HG03575 (cell line): Measurements from ENCODE around the gene PLA2G1B.
A peak's percentile ranks its signal among the peaks of the same experiment; 100 is the strongest.
"Not testable (repeated sequence)": the region's sequence is repeated elsewhere in the genome, so short reads cannot be mapped to it uniquely, and the experiment has no call there.

Experiments
- ATAC-seq: cut with Tn5 transposase; IDR thresholded peaks from one replicate; pipeline ENCODE4 v1.9.1; 2021; ENCODE audit not compliant: unreplicated experiment, insufficient number of reproducible peaks, low FRiP score; ENCODE audit errors: extremely low read depth

Gene PLA2G1B

DNA sequence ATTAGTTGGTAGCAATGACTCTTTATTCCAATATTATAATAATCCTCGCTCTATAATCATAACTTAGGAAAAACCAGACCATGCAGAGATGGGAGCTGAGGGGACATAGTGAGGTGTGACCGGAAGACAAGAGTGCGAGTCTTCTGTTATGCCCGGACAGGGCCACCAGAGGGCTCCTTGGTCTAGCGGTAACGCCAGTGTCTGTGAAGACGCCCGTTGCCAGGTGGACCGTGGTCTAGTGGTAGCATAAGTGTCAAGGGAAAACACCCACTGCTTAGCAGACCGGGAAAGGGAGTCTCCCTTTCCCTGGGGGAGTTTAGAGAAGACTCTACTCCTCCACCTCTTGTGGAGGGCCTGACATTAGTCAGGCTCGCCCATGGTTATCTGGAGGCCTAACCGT is 7.9 kb upstream of the PLA2G1B start:
- ATAC-seq: not testable (repeated sequence)

GRCh38 chr12:120332523-120332922 is 4.9 kb upstream of the PLA2G1B start:
- no peak for ATAC-seq

- no peak for ATAC-seq
These were observed 4.5 kb upstream of the PLA2G1B start for GRCh38 chr12:120332041-120332440.

- no peak for ATAC-seq
These were observed 3.8 kb upstream of the PLA2G1B start for GRCh38 chr12:120331390-120331789.

DNA sequence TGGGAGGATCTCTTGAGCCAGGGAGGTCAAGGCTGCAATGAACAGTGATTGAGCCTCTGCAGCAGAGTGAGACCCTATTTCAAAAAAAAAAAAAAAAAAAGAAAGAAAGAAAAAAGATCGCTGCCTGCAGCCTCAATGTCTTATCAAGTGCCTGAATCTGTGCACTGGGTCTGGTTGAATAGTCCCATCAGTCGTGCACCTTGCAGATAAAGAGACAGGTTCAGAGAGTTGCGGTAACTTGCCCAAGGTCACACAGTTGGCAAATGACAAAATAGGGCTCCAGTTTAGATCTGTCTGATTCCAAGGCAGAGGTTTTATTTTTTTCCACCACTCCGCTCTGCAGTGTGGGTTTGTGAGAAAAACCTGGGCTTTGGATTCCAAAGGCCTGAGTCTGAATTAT is 649 bp upstream of the PLA2G1B start:
- ATAC-seq: no peak

DNA sequence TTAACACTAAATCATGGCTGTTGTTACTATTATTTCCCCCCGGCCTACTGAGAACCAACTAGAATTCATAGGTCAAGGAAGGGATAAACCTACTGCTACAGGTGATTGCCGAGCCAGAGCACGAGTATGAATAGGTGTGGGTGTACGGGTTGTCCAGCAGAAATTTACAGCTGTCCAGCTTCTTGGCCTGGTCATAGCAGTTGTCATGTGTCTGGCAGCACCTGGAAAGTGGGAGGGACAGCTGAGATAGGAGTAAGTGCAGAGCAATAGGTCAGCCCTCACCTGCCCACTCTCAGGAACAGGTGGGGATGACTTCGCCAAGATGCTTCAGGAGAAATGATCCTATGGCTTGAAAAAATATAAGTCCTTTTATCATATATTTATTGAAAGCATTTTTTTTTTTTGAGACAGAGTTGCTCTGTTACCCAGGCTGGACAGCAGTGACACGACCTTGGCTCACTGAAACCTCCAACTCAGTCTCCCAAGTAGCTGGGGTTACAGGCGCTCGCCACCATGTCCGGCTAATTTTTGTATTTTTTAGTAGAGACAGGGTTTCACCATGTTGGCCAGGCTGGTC is 2.6 kb downstream of the PLA2G1B start:
- ATAC-seq: no peak

DNA sequence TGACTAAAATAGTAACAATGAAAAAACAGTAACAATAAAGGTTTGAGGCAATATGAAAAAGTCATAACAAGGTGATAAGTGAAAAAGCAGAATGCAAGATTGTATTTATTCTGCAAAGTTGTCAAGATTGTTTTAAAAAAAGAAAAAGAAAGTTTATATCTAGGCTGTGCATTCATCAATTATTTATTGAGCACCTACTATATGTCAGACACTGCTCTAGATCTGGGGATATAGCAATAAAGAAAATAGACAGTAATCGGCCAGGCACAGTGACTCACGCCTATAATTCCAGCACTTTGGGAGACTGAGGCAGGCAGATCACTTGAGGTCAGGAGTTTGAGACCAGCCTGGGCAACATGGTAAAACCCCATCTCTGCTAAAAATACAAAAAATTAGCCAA is 3.8 kb downstream of the PLA2G1B start:
- no peak for ATAC-seq

DNA sequence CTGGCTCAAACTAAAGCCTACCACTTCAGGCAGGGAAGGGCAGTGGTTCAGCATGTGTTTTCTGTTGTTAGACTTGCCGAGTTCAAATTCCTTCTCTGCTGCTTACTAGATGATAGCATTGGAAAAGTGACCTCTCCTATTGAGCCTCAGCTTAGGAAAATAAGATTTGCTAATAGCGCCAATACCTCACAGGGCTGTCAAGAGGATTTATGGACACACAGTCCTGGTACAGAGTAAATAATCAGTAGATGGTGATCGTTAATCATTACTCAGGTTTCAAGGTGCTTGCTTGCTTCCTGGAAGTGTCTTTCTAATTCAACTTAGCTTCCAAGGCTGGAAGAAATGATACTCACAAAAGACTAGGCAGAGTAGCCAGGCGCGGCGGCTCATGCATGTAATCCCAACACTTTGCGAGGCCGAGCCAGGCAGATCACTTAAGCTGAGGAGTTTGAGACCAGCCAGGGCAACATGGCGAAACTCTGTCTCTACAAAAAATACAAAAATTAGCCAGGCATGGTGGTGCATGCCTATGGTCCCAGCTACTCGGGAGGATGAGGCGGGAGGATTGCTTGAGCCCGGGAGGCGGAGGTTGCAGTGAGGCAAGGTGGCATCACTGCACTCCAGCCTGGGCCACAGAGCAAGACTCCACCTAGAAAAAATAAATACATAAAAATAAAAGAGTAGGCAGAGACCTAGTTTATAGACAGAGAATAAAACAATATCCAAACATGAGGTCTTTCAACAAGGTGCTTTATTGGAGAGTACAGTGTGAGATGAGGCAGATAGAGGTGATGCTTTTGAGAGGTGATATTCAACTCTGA is 6.0 kb downstream of the PLA2G1B start:
- ATAC-seq: no peak

DNA sequence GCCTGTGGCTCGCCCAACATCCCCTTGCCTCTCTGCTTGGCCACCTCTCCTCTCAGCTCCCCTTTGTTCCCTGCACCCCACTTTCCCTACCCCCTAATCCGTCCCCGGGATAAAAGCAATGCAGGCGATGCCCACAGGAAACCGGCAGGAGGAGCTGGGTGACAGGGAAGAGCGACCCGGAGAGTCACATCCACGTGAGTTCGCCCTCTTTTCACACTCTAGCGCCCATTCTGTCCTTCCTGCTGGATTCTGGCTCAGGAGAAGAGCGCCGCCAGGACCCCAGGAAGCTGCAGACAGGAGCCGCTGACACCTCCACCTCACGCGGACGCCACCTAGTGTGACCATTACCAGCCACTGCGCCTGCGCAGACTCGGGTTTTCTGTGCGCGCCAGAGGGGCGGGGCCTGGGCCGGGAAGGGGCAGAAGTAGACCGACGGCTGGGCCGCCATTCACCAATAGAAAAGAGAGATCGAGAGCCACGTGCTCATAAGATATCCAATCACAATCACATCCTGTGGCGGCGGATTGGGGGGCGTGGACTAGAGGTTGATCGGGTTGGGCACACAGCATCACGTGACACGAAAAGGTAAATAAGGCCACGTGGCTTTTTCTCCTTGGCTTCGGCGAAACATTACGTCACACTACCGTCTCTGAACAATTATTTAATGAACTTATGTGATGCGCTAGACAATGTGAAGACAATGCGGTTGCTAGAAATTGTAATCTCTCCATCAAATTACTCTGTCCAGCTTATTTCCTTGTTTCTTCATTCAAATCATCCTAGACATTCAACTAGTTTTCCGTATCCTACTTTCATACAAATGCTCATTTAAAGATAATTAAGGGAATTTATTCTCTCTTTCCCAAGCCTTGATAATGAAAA is 10.1 kb downstream of the PLA2G1B start:
- ATAC-seq: peak; percentile 95

DNA sequence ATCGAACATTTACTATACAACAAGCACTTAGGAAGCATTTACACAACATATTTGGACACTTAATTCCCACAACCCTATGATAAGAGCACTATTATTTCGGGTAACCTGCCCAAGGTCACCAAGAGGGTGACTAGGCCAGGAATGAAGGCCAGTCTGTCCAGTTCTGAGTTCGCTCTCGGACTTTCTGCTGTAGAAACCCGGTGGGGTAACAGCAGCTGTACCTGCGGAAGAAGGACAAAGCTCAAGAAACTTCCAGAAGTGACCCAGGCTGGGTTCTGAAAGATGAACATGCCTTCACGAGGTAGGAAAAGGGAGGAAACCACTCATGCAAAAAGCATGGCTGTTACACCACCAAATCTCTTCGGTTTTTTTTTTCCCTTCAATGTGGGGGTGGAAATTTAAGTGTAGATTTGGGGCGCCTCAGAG is 10.8 kb downstream of the PLA2G1B start:
- no peak for ATAC-seq

DNA sequence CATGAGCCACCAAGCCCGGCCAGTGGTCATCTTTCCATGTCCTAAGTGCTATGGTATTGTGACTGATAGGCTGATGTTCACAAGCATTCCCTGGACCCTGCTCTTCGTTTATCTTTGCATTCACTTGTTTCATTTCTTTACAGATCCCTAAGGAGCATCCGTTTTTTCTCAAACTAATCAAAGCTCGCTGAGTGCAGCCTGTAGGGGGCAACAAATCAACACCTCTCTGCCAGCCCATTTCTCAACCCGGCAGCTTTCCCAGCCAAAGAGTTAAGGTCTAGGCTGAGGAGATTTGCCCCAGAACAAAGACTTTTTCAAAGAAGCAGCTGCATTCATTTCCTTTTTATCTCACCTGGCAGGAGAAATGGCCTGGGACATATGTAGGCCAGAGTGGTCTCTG is 13.4 kb downstream of the PLA2G1B start:
- no peak for ATAC-seq

DNA sequence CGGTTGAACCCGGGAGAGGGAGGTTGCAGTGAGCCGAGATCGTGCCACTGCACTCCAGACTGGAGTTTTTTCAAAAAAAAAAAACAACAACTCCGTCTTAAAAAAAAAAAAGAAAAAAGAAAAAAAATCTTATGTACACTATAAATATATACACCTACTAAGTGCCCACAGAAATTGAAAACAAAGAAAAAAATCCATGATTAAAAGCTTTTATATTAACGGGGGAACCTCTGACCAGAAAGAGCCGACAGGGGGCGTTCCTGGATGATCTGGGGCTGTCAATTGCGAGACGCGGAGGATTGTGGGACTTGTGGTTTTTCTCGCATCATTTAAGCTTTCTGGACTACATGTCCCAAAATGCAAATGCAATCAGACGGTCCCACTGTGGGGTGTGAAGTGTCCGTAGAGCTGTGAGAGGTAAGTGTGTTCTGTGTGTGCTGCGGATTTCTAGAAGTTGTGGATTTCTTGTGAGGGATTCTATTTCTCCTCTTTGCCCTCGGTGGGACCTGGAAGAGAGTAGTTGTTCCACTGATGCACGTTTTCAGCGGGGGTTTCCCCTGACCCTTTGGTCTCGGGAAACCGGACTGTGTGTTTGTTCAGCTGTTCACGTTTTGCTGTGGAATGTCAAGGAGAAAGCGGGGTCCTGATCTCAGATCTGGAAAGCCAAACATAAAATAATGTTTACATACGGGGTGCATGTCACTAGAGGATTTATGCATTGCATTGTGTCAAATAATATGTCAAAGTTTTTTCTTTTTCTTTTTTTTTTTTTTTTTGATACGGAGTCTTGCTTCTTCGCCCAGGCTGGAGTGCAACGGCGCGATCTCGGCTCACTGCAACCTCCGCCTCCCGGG is 25.4 kb downstream of the PLA2G1B start, which contains the start of gene SIRT4:
SIRT4 (plus strand) TSS at position 360 of the 854 bp plus-strand sequence. CDS start 1,241 bp downstream, outside the sequence.
- ATAC-seq: peak; percentile 42

DNA sequence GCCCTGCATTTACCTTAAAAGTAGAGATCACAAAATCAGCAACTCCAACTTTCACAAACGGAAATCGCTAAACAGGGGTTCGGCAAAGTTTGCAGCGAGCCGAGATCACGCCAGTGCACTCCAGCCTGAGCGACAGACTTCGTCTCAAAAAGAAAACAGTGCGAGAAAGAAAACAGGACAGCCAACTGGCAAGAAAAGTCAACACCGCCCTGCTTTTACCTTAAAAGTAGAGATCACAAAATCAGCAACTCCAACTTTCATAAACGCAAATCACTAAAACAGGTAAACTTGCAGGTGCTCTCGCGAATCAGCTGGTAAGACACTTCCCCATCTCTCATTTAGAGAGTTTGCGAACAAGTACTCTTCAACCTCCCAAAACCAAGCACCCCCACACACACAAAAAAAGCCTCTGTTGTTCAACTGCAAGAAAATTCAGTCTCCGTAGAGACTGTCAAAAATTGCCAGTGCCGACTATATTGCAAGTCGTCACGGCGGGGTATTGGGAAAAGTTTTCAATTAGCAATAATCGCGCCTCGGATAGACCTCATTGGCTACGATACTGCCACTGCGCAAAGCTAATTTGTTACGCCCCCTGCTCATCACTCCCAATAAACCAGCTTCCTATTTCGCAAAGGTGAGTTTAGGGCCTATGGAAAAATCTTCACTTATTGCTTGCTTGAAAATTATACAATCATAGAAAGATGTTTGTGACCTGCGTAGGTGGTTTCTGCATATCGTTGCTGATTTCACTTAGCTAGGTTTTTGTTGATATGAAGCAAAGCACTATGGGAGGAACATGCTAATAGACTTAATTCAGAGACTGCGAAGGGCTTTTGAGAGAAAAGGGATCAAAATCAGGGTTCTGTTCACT is 34.7 kb downstream of the PLA2G1B start, which contains the start of gene RNU4-1:
RNU4-1 (minus strand) TSS at position 577 of the 871 bp plus-strand sequence.
- no peak for ATAC-seq

GRCh38 chr12:120292411-120292660 is 35.2 kb downstream of the PLA2G1B start:
- no peak for ATAC-seq

DNA sequence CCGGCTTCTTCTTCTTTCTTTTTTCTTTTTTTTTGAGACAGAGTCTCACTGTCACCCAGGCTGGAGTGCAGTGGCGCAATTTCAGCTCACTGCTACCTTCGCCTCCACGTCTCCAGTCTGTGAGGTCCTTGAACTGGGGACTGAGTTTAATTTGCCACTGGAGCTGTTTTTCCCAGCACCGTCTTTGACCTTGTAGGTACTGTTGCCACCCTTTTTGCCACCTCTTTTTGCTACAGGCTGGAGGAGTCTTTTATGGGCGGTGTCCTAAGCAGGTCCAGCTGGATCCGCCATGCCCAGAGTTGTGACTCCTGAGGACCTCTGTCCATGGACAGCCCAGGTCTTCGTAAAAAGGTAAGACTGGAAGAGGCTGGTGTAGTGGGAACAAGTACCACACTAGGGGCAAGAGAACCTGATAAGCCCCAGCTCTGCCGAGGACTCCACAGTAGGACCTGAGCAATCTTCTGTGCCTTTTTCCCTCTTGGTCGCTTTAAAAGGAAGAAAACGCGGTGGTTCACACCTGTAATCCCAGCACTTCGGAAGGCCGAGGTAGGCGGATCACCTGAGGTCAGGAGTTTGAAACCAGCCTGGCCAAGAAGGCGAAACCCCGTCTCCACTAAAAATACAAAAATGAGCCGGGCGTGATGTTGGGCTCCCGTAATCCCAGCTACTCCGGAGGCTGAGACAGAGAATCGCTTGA is 36.8 kb downstream of the PLA2G1B start:
- ATAC-seq: no peak

- no peak for ATAC-seq
These were observed 40.1 kb downstream of the PLA2G1B start for GRCh38 chr12:120287491-120287890.

- ATAC-seq: no peak
These were observed 40.6 kb downstream of the PLA2G1B start for GRCh38 chr12:120286768-120287490.
